Measurements from ENCODE around the gene TMEM165. TPM values are rescaled to one million over a fixed set of nuclear protein-coding genes. Genes with fewer than 3 reads are reported as not detected.

TMEM165 gene
- total and polyA plus RNA-seq, 12 donors: 52.4 to 290 (median 147) TPM

- TF ChIP-seq POLR2A (IDR thresholded peaks at IDR 0.05) (no peak), CTCF (IDR thresholded peaks at IDR 0.05) (peak in 3 of 6 experiments; percentile 9 to 21 (median 9))
- H3K27me3 ChIP-seq: no peaks in the 10 kb centered on the region
- H3K4me1 ChIP-seq (replicated peaks in 1 of 2): peaks cover 0 to 35% of the 10 kb centered on the region in 2 donors
- DNase-seq: no peak
- H3K36me3 ChIP-seq (replicated peaks in 1 of 2): peaks cover 0 to 37% of the 10 kb centered on the region in 2 donors
- H3K27ac ChIP-seq: no peak overlapping the region
- WGBS, 4 donors: 54 to 61% (median 57%) methylated on average over 9 to 10 of the region's 10 CpGs
- no peaks in the 10 kb centered on the region for H3K9me3 ChIP-seq (replicated peaks in 1 of 3)
- intact Hi-C loops (cut with DNase I): no loop called here
- no peak overlapping the region for H3K4me3 ChIP-seq
Measured at GRCh38 chr4:55409468-55410171, 13.9 kb downstream of the TMEM165 start.

GRCh38 chr4:55410431-55410830 is 14.7 kb downstream of the TMEM165 start:
- 83 to 98% (median 94%) methylated on average over 8 of the region's 8 CpGs for WGBS, 4 donors
- no peaks in the 10 kb centered on the region for H3K9me3 ChIP-seq (replicated peaks in 1 of 3)
- H3K36me3 ChIP-seq (replicated peaks in 1 of 2): peaks cover 0 to 34% of the 10 kb centered on the region in 2 donors
- intact Hi-C loops (cut with DNase I): no loop called here
- no peaks in the 10 kb centered on the region for H3K27me3 ChIP-seq
- DNase-seq: no peak
- H3K4me3 ChIP-seq: no peak overlapping the region
- TF ChIP-seq POLR2A (IDR thresholded peaks at IDR 0.05): no peak
- TF ChIP-seq CTCF (IDR thresholded peaks at IDR 0.05): no peak
- H3K4me1 ChIP-seq (replicated peaks in 1 of 2): peaks cover 0 to 30% of the 10 kb centered on the region in 2 donors
- no peak overlapping the region for H3K27ac ChIP-seq

GRCh38 chr4:55411621-55412020 is 15.9 kb downstream of the TMEM165 start:
- peaks cover 0 to 35% of the 10 kb centered on the region in 2 donors for H3K36me3 ChIP-seq (replicated peaks in 1 of 2)
- WGBS, 4 donors: 91 to 98% (median 97%) methylated on average over 6 of the region's 6 CpGs
- DNase-seq: no peak
- TF ChIP-seq POLR2A (IDR thresholded peaks at IDR 0.05): no peak
- no peak for TF ChIP-seq CTCF (IDR thresholded peaks at IDR 0.05)
- H3K27ac ChIP-seq: no peak overlapping the region
- H3K4me1 ChIP-seq (replicated peaks in 1 of 2): peaks cover 0 to 28% of the 10 kb centered on the region in 2 donors
- H3K27me3 ChIP-seq: no peaks in the 10 kb centered on the region
- no peaks in the 10 kb centered on the region for H3K9me3 ChIP-seq (replicated peaks in 1 of 3)
- intact Hi-C loops (cut with DNase I): no loop called here
- H3K4me3 ChIP-seq: no peak overlapping the region

GRCh38 chr4:55416176-55416575 is 20.4 kb downstream of the TMEM165 start:
- no peak for DNase-seq
- Histone ChIP-seq H3K9me3 (replicated peaks in 1 of 3) (no peaks in the 10 kb centered on the region), H3K27ac (no peak overlapping the region), H3K4me1 (replicated peaks in 1 of 2) (peaks cover 0 to 6% of the 10 kb centered on the region in 2 donors), H3K4me3 (no peak overlapping the region), H3K27me3 (no peaks in the 10 kb centered on the region), H3K36me3 (replicated peaks in 1 of 2) (peaks cover 0 to 74% of the 10 kb centered on the region in 2 donors)
- TF ChIP-seq CTCF (IDR thresholded peaks at IDR 0.05) (no peak), POLR2A (IDR thresholded peaks at IDR 0.05) (no peak)
- intact Hi-C loops (cut with DNase I): no loop called here
- 78 to 92% (median 83%) methylated on average over 3 of the region's 3 CpGs for WGBS, 4 donors

All from adrenal gland (tissue), 12 donors.